Body of pancreas (tissue), 4 donors: ENCODE measurements around the gene EHBP1.

Source experiments
- CTCF ChIP-seq, 7 experiments: fragments of 450-650 bp in 4 of 7; fragments of 200-600 bp in 3 of 7; sonication (generic) in 3 of 7; IDR thresholded peaks; one replicate each; pipeline ENCODE4 v1.5.1; 2016 to 2019; ENCODE audit warnings: antibody characterized with exemption in 7 of 7
- POLR2A ChIP-seq, 3 donors: fragments of 450-650 bp; IDR thresholded peaks; one replicate each; pipeline ENCODE4 v1.6.1; 2016; ENCODE audit warnings: antibody characterized with exemption in 3 of 3, mild to moderate bottlenecking in 2 of 3

GRCh38 chr2:62966991-62967390 is 261.5 kb downstream of the EHBP1 start:
- TF ChIP-seq POLR2A (IDR thresholded peaks at IDR 0.05) (no peak), CTCF (IDR thresholded peaks at IDR 0.05) (no peak)
